Osteoblast (primary cell): ENCODE results near the gene ABHD8. TPM values are rescaled to one million over a fixed set of nuclear protein-coding genes. Genes with fewer than 3 reads are reported as not detected.

ENCODE experiments used
- DNase-seq: peaks from one replicate; pipeline ENCODE4 v3.0.0; 2011; ENCODE audit warnings: low spot score, mixed read lengths; ENCODE audit not compliant: insufficient read length; ENCODE audit errors: missing footprints
- H2AFZ ChIP-seq: 2 replicates; pipeline ENCODE4 v1.6.0; 2011; ENCODE audit warnings: mild to moderate bottlenecking, low read length
- H3K27ac ChIP-seq: 2 replicates; pipeline ENCODE4 v1.5.1; 2011; ENCODE audit warnings: mild to moderate bottlenecking, low read depth, low read length, moderate library complexity
- H3K27me3 ChIP-seq: 2 replicates; pipeline ENCODE4 v1.6.0; 2012; ENCODE audit warnings: mild to moderate bottlenecking, control low read depth, inconsistent platforms, low read length, moderate library complexity; ENCODE audit not compliant: insufficient read depth
- H3K36me3 ChIP-seq: 2 replicates; pipeline ENCODE4 v1.5.1; 2011; ENCODE audit warnings: mild to moderate bottlenecking, low read length, control low read depth, moderate library complexity; ENCODE audit not compliant: insufficient read depth
- H3K4me1 ChIP-seq: 2 replicates; pipeline ENCODE4 v1.5.1; 2011; ENCODE audit warnings: mild to moderate bottlenecking, low read length, control low read depth, moderate library complexity; ENCODE audit not compliant: insufficient read depth
- H3K4me2 ChIP-seq: 2 replicates; pipeline ENCODE4 v1.6.0; 2011; ENCODE audit warnings: mild to moderate bottlenecking, low read length; ENCODE audit not compliant: insufficient read depth
- H3K4me3 ChIP-seq: fragments of 200-600 bp; sonication (generic); 3 replicates; pipeline ENCODE4 v1.5.1; 2012; ENCODE audit warnings: mild to moderate bottlenecking, low read length, inconsistent platforms; ENCODE audit not compliant: insufficient read depth
- H3K79me2 ChIP-seq: 2 replicates; pipeline ENCODE4 v1.6.0; 2012; ENCODE audit warnings: mild to moderate bottlenecking, low read length, control low read depth, inconsistent platforms; ENCODE audit not compliant: insufficient read depth
- H3K9me3 ChIP-seq: 2 replicates; pipeline ENCODE4 v1.5.1; 2011; ENCODE audit warnings: low read depth, low read length, control low read depth
- H4K20me1 ChIP-seq: 2 replicates; pipeline ENCODE4 v1.6.0; 2012; ENCODE audit warnings: mild to moderate bottlenecking, low read length, control low read depth; ENCODE audit not compliant: insufficient read depth
- total RNA-seq: library from RNA; depleted of rRNA; stranded (reverse); fragments of >200 nt; gene quantifications from 2 replicates; pipeline ENCODE4 v1.2.3, GENCODE V29; 2012
- TF ChIP-seq, protein P1 (sequence below): IDR thresholded peaks from 2 replicates; pipeline ENCODE4 v1.5.1; 2011; ENCODE audit warnings: mild to moderate bottlenecking, low read depth, low read length, moderate library complexity; ENCODE audit errors: extremely low read depth

Gene ABHD8
- total RNA-seq, 1 donor: 14.8 TPM

GRCh38 chr19:17286263-17286662 lies 17.0 kb downstream of the ABHD8 start:
- Histone ChIP-seq H4K20me1 (no peaks in the 10 kb centered on the region), H3K27ac (no peak overlapping the region), H3K4me1 (peaks cover 7% of the 10 kb centered on the region), H3K9me3 (no peaks in the 10 kb centered on the region), H3K27me3 (no peaks in the 10 kb centered on the region), H3K4me2 (no peak overlapping the region), H3K36me3 (no peaks in the 10 kb centered on the region), H3K4me3 (no peak overlapping the region), H2AFZ (no peak overlapping the region), H3K79me2 (no peaks in the 10 kb centered on the region)
- TF ChIP-seq, protein P1, sequence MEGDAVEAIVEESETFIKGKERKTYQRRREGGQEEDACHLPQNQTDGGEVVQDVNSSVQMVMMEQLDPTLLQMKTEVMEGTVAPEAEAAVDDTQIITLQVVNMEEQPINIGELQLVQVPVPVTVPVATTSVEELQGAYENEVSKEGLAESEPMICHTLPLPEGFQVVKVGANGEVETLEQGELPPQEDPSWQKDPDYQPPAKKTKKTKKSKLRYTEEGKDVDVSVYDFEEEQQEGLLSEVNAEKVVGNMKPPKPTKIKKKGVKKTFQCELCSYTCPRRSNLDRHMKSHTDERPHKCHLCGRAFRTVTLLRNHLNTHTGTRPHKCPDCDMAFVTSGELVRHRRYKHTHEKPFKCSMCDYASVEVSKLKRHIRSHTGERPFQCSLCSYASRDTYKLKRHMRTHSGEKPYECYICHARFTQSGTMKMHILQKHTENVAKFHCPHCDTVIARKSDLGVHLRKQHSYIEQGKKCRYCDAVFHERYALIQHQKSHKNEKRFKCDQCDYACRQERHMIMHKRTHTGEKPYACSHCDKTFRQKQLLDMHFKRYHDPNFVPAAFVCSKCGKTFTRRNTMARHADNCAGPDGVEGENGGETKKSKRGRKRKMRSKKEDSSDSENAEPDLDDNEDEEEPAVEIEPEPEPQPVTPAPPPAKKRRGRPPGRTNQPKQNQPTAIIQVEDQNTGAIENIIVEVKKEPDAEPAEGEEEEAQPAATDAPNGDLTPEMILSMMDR: no peak
- no peak for DNase-seq

DNA sequence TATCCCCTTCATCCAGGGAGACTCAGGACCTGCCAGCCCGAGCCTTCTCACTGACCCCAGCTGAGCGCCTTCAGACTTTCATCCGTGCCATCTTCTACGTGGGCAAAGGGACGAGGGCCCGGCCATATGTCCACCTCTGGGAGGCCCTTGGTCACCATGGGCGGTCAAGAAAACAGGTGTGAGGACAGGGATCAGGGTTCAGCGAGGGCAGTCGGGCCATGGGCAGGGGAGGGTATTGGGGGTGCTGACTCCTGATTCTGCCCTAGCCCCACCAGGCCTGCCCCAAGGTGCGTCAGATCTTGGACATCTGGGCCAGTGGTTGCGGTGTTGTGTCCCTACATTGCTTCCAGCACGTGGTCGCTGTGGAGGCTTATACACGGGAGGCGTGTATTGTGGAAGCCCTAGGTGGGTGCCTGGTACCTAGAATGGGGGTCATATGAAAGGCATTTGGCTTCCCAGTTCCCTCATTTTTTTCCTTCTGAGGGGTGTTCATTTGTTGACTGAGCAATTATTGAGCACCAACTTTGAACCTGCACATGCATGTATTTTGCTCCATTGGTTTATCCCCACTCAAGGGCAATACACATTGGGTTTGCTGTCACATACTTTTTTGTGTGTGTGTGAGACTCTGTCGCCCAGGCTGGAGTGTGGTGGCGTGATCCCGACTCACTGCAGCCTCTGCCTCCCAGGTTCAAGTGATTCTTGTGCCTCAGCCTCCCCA lies 17.6 kb downstream of the ABHD8 start:
- Histone ChIP-seq H3K27ac (no peak overlapping the region), H3K4me1 (peaks cover 7% of the 10 kb centered on the region), H3K27me3 (no peaks in the 10 kb centered on the region), H2AFZ (no peak overlapping the region), H3K36me3 (no peaks in the 10 kb centered on the region), H3K9me3 (no peaks in the 10 kb centered on the region), H3K4me2 (no peak overlapping the region), H3K79me2 (no peaks in the 10 kb centered on the region), H4K20me1 (no peaks in the 10 kb centered on the region), H3K4me3 (no peak overlapping the region)
- DNase-seq: peak; percentile 52
- TF ChIP-seq, protein P1: no peak

GRCh38 chr19:17283504-17283996 lies 19.7 kb downstream of the ABHD8 start:
- Histone ChIP-seq H3K27me3 (no peaks in the 10 kb centered on the region), H3K4me1 (peaks cover 7% of the 10 kb centered on the region), H3K79me2 (no peaks in the 10 kb centered on the region), H3K4me3 (no peak overlapping the region), H3K36me3 (no peaks in the 10 kb centered on the region), H2AFZ (no peak overlapping the region), H4K20me1 (peaks cover 3% of the 10 kb centered on the region), H3K4me2 (no peak overlapping the region), H3K27ac (no peak overlapping the region), H3K9me3 (no peaks in the 10 kb centered on the region)
- TF ChIP-seq, protein P1: no peak
- DNase-seq: peak; percentile 26

- H2AFZ ChIP-seq: peak overlapping the region; percentile 77
- H3K27me3 ChIP-seq: no peaks in the 10 kb centered on the region
- no peaks in the 10 kb centered on the region for H3K9me3 ChIP-seq
- DNase-seq: peak; percentile 99
- peak overlapping the region; percentile 84 for H3K4me2 ChIP-seq
- TF ChIP-seq, protein P1: peak; percentile 79
- peaks cover 7% of the 10 kb centered on the region for H3K4me1 ChIP-seq
- H4K20me1 ChIP-seq: peaks cover 3% of the 10 kb centered on the region
- H3K4me3 ChIP-seq: peak overlapping the region; percentile 65
- H3K36me3 ChIP-seq: no peaks in the 10 kb centered on the region
- H3K27ac ChIP-seq: no peak overlapping the region
- no peaks in the 10 kb centered on the region for H3K79me2 ChIP-seq
These were observed 20.6 kb downstream of the ABHD8 start for GRCh38 chr19:17282488-17283125.
